NB4 (cell line): Measurements from ENCODE around the gene EIF2AK2.

ENCODE experiments used
- DNase-seq: peaks from one replicate; pipeline ENCODE4 v3.0.0; 2010; ENCODE audit warnings: low read depth
- H3K4me3 ChIP-seq: one replicate; pipeline ENCODE4 v1.5.1; 2011; ENCODE audit warnings: mild to moderate bottlenecking, low read depth, low read length, moderate library complexity
- MYC ChIP-seq: IDR thresholded peaks from 2 replicates; pipeline ENCODE4 v1.6.1; 2011; ENCODE audit warnings: low read depth, low read length
- POLR2A ChIP-seq: IDR thresholded peaks from 2 replicates; pipeline ENCODE4 v1.6.1; 2011; ENCODE audit warnings: mild to moderate bottlenecking; ENCODE audit not compliant: insufficient read length; ENCODE audit errors: extremely low read depth
- TF ChIP-seq, protein P1 (sequence below): IDR thresholded peaks from one replicate; pipeline ENCODE4 v1.5.1; 2012; ENCODE audit warnings: low read depth, low read length
- TF ChIP-seq, protein P2 (sequence below): IDR thresholded peaks from 2 replicates; pipeline ENCODE4 v1.6.1; 2011; ENCODE audit warnings: low read depth, low read length

Gene EIF2AK2

GRCh38 chr2:37104178-37104577, 52.6 kb downstream of the EIF2AK2 start:
- no peak for DNase-seq
- TF ChIP-seq POLR2A (no peak), MYC (no peak)
- TF ChIP-seq, protein P1, sequence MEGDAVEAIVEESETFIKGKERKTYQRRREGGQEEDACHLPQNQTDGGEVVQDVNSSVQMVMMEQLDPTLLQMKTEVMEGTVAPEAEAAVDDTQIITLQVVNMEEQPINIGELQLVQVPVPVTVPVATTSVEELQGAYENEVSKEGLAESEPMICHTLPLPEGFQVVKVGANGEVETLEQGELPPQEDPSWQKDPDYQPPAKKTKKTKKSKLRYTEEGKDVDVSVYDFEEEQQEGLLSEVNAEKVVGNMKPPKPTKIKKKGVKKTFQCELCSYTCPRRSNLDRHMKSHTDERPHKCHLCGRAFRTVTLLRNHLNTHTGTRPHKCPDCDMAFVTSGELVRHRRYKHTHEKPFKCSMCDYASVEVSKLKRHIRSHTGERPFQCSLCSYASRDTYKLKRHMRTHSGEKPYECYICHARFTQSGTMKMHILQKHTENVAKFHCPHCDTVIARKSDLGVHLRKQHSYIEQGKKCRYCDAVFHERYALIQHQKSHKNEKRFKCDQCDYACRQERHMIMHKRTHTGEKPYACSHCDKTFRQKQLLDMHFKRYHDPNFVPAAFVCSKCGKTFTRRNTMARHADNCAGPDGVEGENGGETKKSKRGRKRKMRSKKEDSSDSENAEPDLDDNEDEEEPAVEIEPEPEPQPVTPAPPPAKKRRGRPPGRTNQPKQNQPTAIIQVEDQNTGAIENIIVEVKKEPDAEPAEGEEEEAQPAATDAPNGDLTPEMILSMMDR, result no peak
- TF ChIP-seq, protein P2, sequence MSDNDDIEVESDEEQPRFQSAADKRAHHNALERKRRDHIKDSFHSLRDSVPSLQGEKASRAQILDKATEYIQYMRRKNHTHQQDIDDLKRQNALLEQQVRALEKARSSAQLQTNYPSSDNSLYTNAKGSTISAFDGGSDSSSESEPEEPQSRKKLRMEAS, result no peak
- H3K4me3 ChIP-seq, result no peak overlapping the region

DNA sequence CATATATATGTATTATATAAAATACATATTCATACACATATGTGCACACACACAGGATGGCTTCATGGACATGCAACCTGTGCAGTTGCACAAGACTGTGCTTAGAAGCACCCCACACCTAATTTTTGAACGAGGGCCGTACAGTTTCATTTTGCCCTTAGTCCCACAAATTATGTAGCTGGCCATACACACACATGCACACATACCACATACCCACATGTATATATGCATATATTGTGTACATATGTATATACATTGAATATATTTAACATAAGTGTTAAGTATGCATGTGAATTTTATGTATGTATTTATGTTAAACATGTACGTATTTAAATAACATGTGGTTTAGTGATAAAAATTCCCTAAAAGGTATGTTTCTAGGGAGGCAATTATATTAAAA, 54.2 kb downstream of the EIF2AK2 start:
- no peak for TF ChIP-seq MYC
- TF ChIP-seq, protein P2, result no peak
- no peak for TF ChIP-seq POLR2A
- TF ChIP-seq, protein P1, result no peak
- no peak for DNase-seq
- no peak overlapping the region for H3K4me3 ChIP-seq

GRCh38 chr2:37100054-37100453, 56.7 kb downstream of the EIF2AK2 start:
- TF ChIP-seq, protein P2, result no peak
- TF ChIP-seq POLR2A, result no peak
- TF ChIP-seq MYC, result no peak
- TF ChIP-seq, protein P1, result no peak
- DNase-seq, result no peak
- H3K4me3 ChIP-seq, result no peak overlapping the region

GRCh38 chr2:37098416-37099118, 58.2 kb downstream of the EIF2AK2 start:
- no peak overlapping the region for H3K4me3 ChIP-seq
- TF ChIP-seq, protein P2, result no peak
- TF ChIP-seq, protein P1, result no peak
- TF ChIP-seq MYC, result no peak
- TF ChIP-seq POLR2A, result no peak
- no peak for DNase-seq

DNA sequence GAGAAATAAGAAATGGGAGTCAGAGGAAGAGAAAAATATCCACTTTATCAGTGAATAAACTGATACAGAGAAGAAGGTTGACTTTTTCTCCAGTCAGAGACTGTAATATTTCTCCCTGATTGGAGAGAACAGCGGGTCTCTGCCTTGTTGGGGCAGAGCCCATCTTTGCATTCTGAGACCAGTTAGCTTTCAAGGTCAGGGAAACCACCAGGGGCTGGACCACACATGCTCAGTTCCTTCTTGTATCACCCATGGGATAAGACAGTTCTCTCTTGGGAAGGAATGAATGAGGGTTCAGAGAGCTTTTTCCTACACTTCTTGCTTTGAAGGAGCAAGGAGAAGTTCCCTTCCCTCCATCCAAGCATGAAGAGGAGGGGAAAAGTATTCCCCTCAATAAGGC, 60.2 kb downstream of the EIF2AK2 start:
- TF ChIP-seq, protein P1, result no peak
- TF ChIP-seq MYC (no peak), POLR2A (no peak)
- TF ChIP-seq, protein P2, result no peak
- DNase-seq, result no peak
- H3K4me3 ChIP-seq, result no peak overlapping the region

- H3K4me3 ChIP-seq, result no peak overlapping the region
- no peak for DNase-seq
Observed at GRCh38 chr2:37091873-37092272, 64.9 kb downstream of the EIF2AK2 start.

More at GRCh38 chr2:37091873-37092272, 64.9 kb downstream of the EIF2AK2 start:
- TF ChIP-seq MYC (no peak), POLR2A (no peak)
- TF ChIP-seq, protein P1, result no peak
- TF ChIP-seq, protein P2, result no peak
